ENCODE data around the gene TLR6.

The TLR6 gene

DNA sequence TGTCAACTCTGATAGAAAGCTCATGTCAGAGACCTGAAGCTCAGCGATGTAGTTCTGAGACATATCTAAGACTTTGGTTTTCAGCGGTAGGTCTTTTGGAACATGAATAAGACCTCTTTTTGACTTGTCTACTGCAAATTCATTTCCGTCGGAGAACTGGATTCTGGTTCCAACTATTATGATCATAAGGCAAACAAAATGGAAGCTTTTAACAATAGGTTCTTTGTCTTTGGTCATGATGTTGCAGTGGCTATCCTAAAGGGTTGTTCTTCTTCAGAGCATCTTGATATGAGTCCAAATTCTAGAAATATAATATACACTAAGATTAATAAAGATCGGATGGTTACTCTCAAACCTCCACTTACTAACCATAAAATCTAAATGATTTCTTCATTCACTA is 27.4 kb downstream of the TLR6 start:
- Histone ChIP-seq H3K36me3 (ENCODE audit: control insufficient read depth, insufficient read depth, low read length) (no peaks in the 10 kb centered on the region), H3K4me3 (ENCODE audit: insufficient read depth, low read depth, low read length) (no peak overlapping the region), H3K4me1 (ENCODE audit: control insufficient read depth, insufficient read depth, low read length) (no peaks in the 10 kb centered on the region), H3K27ac (ENCODE audit: insufficient read depth, low read depth, low read length, poor library complexity, severe bottlenecking) (no peak overlapping the region), H3K9me3 (ENCODE audit: control insufficient read depth, low read length) (no peaks in the 10 kb centered on the region), H3K27me3 (ENCODE audit: control insufficient read depth, insufficient read depth, low read length, poor library complexity, severe bottlenecking) (no peaks in the 10 kb centered on the region)
- 95 to 98% methylated on average over 4 to 5 of the region's 5 CpGs for WGBS, 2 experiments

DNA sequence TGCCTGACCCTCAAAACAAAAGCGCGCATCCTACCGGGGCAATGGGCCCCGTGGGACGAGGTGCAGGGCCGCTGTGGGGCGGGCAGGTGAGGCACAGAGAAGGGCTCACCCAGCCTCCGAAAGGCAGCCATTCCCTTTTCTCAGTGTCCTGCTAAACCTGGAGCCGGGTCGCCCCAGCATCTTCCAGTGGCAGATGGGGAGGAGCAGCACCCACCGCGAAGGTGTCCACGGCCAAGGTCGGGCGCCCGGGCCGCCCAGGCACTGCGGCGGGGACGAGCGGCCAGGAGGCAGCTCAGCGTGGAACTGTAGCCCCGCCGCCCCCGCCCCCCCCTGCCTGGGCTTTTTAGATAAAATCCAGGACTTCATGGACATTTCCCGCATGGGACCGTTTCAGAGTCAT is 32.9 kb downstream of the TLR6 start:
- WGBS, 2 experiments: 95% methylated on average over 27 of the region's 27 CpGs
- H3K4me1 ChIP-seq (ENCODE audit: control insufficient read depth, insufficient read depth, low read length): no peaks in the 10 kb centered on the region
- H3K4me3 ChIP-seq (ENCODE audit: insufficient read depth, low read depth, low read length): no peak overlapping the region
- no peaks in the 10 kb centered on the region for H3K27me3 ChIP-seq (ENCODE audit: control insufficient read depth, insufficient read depth, low read length, poor library complexity, severe bottlenecking)
- no peaks in the 10 kb centered on the region for H3K36me3 ChIP-seq (ENCODE audit: control insufficient read depth, insufficient read depth, low read length)
- no peak overlapping the region for H3K27ac ChIP-seq (ENCODE audit: insufficient read depth, low read depth, low read length, poor library complexity, severe bottlenecking)
- no peaks in the 10 kb centered on the region for H3K9me3 ChIP-seq (ENCODE audit: control insufficient read depth, low read length)

DNA sequence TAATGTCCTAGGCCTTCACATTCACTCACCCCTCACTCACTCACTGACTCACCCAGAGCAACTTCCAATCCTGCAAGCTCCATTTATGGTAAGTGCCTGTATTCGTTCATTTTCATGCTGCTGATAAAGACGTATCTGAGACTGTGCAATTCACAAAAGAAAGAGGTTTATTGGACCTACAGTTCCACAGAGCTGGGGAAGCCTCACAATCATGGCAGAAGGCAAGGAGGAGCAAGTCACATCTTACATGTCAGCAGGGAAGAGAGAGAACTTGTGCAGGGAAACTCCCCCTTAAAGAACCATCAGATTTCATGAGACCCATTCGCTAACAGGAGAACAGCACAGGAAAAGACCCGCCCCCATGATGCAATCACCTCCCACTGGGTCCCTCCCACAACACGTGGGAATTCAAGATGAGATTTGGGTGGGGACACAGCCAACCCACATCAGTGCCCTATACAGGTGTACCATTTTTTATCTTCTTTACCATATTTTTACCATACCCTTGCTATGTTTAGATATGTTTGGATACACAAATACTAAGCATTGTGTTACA is 33.8 kb downstream of the TLR6 start:
- H3K9me3 ChIP-seq (ENCODE audit: control insufficient read depth, low read length): no peaks in the 10 kb centered on the region
- no peaks in the 10 kb centered on the region for H3K36me3 ChIP-seq (ENCODE audit: control insufficient read depth, insufficient read depth, low read length)
- H3K4me1 ChIP-seq (ENCODE audit: control insufficient read depth, insufficient read depth, low read length): no peaks in the 10 kb centered on the region
- WGBS, 2 experiments: 89 to 94% methylated on average over 5 of the region's 5 CpGs
- no peak overlapping the region for H3K27ac ChIP-seq (ENCODE audit: insufficient read depth, low read depth, low read length, poor library complexity, severe bottlenecking)
- H3K27me3 ChIP-seq (ENCODE audit: control insufficient read depth, insufficient read depth, low read length, poor library complexity, severe bottlenecking): no peaks in the 10 kb centered on the region
- no peak overlapping the region for H3K4me3 ChIP-seq (ENCODE audit: insufficient read depth, low read depth, low read length)

- H3K4me1 ChIP-seq (ENCODE audit: control insufficient read depth, insufficient read depth, low read length): no peaks in the 10 kb centered on the region
- H3K27ac ChIP-seq (ENCODE audit: insufficient read depth, low read depth, low read length, poor library complexity, severe bottlenecking): no peak overlapping the region
- no peaks in the 10 kb centered on the region for H3K9me3 ChIP-seq (ENCODE audit: control insufficient read depth, low read length)
- no peak overlapping the region for H3K4me3 ChIP-seq (ENCODE audit: insufficient read depth, low read depth, low read length)
- H3K27me3 ChIP-seq (ENCODE audit: control insufficient read depth, insufficient read depth, low read length, poor library complexity, severe bottlenecking): no peaks in the 10 kb centered on the region
- 92 to 100% methylated on average over 1 to 2 of the region's 3 CpGs for WGBS, 2 experiments
- no peaks in the 10 kb centered on the region for H3K36me3 ChIP-seq (ENCODE audit: control insufficient read depth, insufficient read depth, low read length)
These were observed 34.9 kb downstream of the TLR6 start for GRCh38 chr4:38821739-38822138.

DNA sequence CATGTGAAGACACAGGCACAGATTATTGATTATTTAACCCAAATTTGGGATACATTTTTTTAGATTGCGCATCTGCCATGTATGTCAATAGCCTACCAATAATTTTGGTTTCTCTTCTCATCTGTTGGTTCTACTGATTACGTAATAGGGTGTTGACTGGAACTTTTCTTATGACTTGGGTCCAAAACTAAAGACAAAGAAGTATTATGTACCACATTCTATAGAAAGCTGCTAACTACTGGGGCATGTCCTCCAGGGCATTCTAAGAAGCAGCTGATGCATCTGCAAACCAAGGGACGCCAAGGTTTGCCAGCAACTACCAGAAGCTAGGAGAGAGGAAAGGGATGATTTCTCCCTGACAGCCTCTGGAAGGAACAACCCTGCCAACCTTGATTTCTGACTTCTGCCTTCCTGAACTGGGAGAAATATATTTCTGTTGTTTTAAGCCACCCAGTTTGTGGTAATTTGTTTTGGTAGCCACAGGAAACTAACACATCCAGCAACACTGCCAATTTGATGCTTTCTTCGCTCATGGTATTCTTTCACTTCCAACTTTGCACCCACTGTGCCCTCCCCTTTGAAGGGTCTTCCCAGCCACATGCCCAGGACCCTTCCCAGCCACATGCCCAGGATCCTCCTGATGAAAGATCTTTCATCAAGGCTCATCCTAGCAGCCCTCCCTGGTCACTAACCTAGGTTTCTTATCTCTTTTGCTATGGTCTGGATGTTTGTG is 36.1 kb downstream of the TLR6 start:
- Histone ChIP-seq H3K9me3 (ENCODE audit: control insufficient read depth, low read length) (no peaks in the 10 kb centered on the region), H3K36me3 (ENCODE audit: control insufficient read depth, insufficient read depth, low read length) (no peaks in the 10 kb centered on the region), H3K4me3 (ENCODE audit: insufficient read depth, low read depth, low read length) (no peak overlapping the region), H3K4me1 (ENCODE audit: control insufficient read depth, insufficient read depth, low read length) (no peaks in the 10 kb centered on the region), H3K27me3 (ENCODE audit: control insufficient read depth, insufficient read depth, low read length, poor library complexity, severe bottlenecking) (no peaks in the 10 kb centered on the region), H3K27ac (ENCODE audit: insufficient read depth, low read depth, low read length, poor library complexity, severe bottlenecking) (no peak overlapping the region)
- 95 to 98% methylated on average over 3 to 4 of the region's 4 CpGs for WGBS, 2 experiments

DNA sequence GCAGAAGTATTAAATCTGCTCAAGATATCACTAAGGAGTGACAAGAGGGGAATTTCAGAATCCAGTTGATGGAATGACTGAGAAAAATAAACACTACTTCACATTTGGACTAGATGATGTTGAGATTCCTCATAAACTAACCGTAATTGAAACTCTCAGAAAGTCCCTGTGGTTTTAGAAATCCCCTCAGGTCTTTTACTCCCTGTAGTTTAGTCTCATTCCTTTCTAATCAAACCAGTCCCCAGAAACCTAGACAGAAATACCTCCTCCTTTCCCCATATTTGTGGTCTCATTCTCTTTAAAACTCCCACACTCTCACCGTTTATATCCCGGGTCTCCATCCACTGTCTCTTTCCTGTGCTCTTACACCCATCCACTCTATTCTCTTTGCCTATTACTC is 37.0 kb downstream of the TLR6 start:
- H3K9me3 ChIP-seq (ENCODE audit: control insufficient read depth, low read length): no peaks in the 10 kb centered on the region
- no peaks in the 10 kb centered on the region for H3K36me3 ChIP-seq (ENCODE audit: control insufficient read depth, insufficient read depth, low read length)
- H3K27me3 ChIP-seq (ENCODE audit: control insufficient read depth, insufficient read depth, low read length, poor library complexity, severe bottlenecking): no peaks in the 10 kb centered on the region
- 93 to 94% methylated on average over 3 of the region's 3 CpGs for WGBS, 2 experiments
- no peak overlapping the region for H3K27ac ChIP-seq (ENCODE audit: insufficient read depth, low read depth, low read length, poor library complexity, severe bottlenecking)
- no peak overlapping the region for H3K4me3 ChIP-seq (ENCODE audit: insufficient read depth, low read depth, low read length)
- no peaks in the 10 kb centered on the region for H3K4me1 ChIP-seq (ENCODE audit: control insufficient read depth, insufficient read depth, low read length)

DNA sequence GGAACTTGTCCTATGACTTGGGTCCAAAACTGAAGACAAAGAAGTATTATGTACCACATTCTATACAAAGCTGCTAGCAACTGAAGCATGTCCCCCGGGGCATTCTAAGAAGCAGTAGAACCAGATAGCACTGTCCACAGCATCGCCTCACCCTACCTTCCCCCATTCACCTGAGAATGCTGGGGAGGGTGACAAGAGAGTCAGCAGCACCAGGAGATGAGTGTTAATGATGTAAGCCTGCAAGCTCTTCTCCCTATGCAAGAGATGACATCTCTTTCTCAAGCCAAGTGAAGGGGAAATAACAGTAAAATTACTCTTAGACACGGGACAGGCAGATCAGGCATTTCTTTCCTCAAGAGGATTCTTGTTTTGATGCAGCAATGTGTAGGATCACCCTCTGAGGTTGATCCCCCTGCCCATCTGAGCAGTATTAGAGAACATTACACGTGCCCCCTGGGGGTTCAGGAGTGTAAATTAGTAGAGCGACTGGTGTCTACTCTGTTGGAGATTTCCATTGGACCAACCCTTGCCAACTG is 38.1 kb downstream of the TLR6 start:
- no peak overlapping the region for H3K27ac ChIP-seq (ENCODE audit: insufficient read depth, low read depth, low read length, poor library complexity, severe bottlenecking)
- 88 to 95% methylated on average over 5 of the region's 5 CpGs for WGBS, 2 experiments
- no peaks in the 10 kb centered on the region for H3K27me3 ChIP-seq (ENCODE audit: control insufficient read depth, insufficient read depth, low read length, poor library complexity, severe bottlenecking)
- H3K36me3 ChIP-seq (ENCODE audit: control insufficient read depth, insufficient read depth, low read length): no peaks in the 10 kb centered on the region
- H3K4me1 ChIP-seq (ENCODE audit: control insufficient read depth, insufficient read depth, low read length): no peaks in the 10 kb centered on the region
- H3K9me3 ChIP-seq (ENCODE audit: control insufficient read depth, low read length): no peaks in the 10 kb centered on the region
- H3K4me3 ChIP-seq (ENCODE audit: insufficient read depth, low read depth, low read length): no peak overlapping the region

- Histone ChIP-seq H3K27ac (ENCODE audit: insufficient read depth, low read depth, low read length, poor library complexity, severe bottlenecking) (no peak overlapping the region), H3K4me1 (ENCODE audit: control insufficient read depth, insufficient read depth, low read length) (no peaks in the 10 kb centered on the region), H3K36me3 (ENCODE audit: control insufficient read depth, insufficient read depth, low read length) (no peaks in the 10 kb centered on the region), H3K4me3 (ENCODE audit: insufficient read depth, low read depth, low read length) (no peak overlapping the region), H3K9me3 (ENCODE audit: control insufficient read depth, low read length) (no peaks in the 10 kb centered on the region), H3K27me3 (ENCODE audit: control insufficient read depth, insufficient read depth, low read length, poor library complexity, severe bottlenecking) (no peaks in the 10 kb centered on the region)
- 79 to 89% methylated on average over 3 of the region's 3 CpGs for WGBS, 2 experiments
These were observed 40.5 kb downstream of the TLR6 start for GRCh38 chr4:38815885-38816782.

GRCh38 chr4:38814386-38814785 is 42.2 kb downstream of the TLR6 start:
- no peaks in the 10 kb centered on the region for H3K9me3 ChIP-seq (ENCODE audit: control insufficient read depth, low read length)
- H3K27ac ChIP-seq (ENCODE audit: insufficient read depth, low read depth, low read length, poor library complexity, severe bottlenecking): no peak overlapping the region
- no peaks in the 10 kb centered on the region for H3K4me1 ChIP-seq (ENCODE audit: control insufficient read depth, insufficient read depth, low read length)
- no peaks in the 10 kb centered on the region for H3K27me3 ChIP-seq (ENCODE audit: control insufficient read depth, insufficient read depth, low read length, poor library complexity, severe bottlenecking)
- WGBS, 2 experiments: 95% methylated on average over 2 to 3 of the region's 3 CpGs
- H3K4me3 ChIP-seq (ENCODE audit: insufficient read depth, low read depth, low read length): no peak overlapping the region
- no peaks in the 10 kb centered on the region for H3K36me3 ChIP-seq (ENCODE audit: control insufficient read depth, insufficient read depth, low read length)

DNA sequence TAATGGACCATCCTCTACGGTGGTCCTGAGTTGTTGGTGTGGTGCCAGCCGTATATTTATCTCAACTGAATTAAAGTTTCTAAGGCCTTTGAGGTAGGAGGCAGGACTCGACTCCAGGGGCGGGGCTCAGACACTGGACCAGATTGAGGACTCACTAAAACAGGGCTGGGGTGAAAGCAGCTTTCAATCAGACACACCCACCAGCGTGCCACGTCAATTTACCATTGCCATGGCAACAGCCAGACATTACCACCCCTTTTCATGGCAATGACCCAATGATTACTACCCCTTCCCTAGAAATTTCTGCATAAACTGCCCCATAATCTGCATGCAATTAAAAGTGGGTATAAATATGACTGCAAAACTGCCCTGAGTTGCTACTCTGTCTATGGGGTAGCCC is 45.3 kb downstream of the TLR6 start:
- no peaks in the 10 kb centered on the region for H3K36me3 ChIP-seq (ENCODE audit: control insufficient read depth, insufficient read depth, low read length)
- H3K27me3 ChIP-seq (ENCODE audit: control insufficient read depth, insufficient read depth, low read length, poor library complexity, severe bottlenecking): no peaks in the 10 kb centered on the region
- no peaks in the 10 kb centered on the region for H3K9me3 ChIP-seq (ENCODE audit: control insufficient read depth, low read length)
- WGBS, 2 experiments: 91 to 95% methylated on average over 6 of the region's 6 CpGs
- H3K4me3 ChIP-seq (ENCODE audit: insufficient read depth, low read depth, low read length): no peak overlapping the region
- no peak overlapping the region for H3K27ac ChIP-seq (ENCODE audit: insufficient read depth, low read depth, low read length, poor library complexity, severe bottlenecking)
- no peaks in the 10 kb centered on the region for H3K4me1 ChIP-seq (ENCODE audit: control insufficient read depth, insufficient read depth, low read length)
